IPS-15b (cell line): ENCODE measurements around the gene CCDC197.

Experiments
- H3K27me3 ChIP-seq: one replicate; pipeline ENCODE4 v1.6.1; 2013; ENCODE audit warnings: low read length; ENCODE audit not compliant: control insufficient read depth, insufficient read depth
- H3K36me3 ChIP-seq: one replicate; pipeline ENCODE4 v1.6.1; 2013; ENCODE audit warnings: low read length; ENCODE audit not compliant: control insufficient read depth, insufficient read depth
- H3K4me1 ChIP-seq: one replicate; pipeline ENCODE4 v1.6.1; 2013; ENCODE audit warnings: mild to moderate bottlenecking, low read length; ENCODE audit not compliant: control insufficient read depth, insufficient read depth
- H3K4me3 ChIP-seq: one replicate; pipeline ENCODE4 v1.5.1; 2013; ENCODE audit warnings: low read depth, low read length
- H3K9ac ChIP-seq: one replicate; pipeline ENCODE4 v1.6.1; 2013; ENCODE audit warnings: low read depth, mild to moderate bottlenecking, low read length
- H3K9me3 ChIP-seq: one replicate; pipeline ENCODE4 v1.6.1; 2013; ENCODE audit warnings: mild to moderate bottlenecking, low read length; ENCODE audit not compliant: control insufficient read depth, insufficient read depth

CCDC197 gene

GRCh38 chr14:93964281-93964680 lies 32.8 kb upstream of the CCDC197 start:
- H3K4me1 ChIP-seq: no peaks in the 10 kb centered on the region
- H3K4me3 ChIP-seq: no peak overlapping the region
- no peak overlapping the region for H3K9ac ChIP-seq
- H3K9me3 ChIP-seq: no peaks in the 10 kb centered on the region
- H3K27me3 ChIP-seq: no peaks in the 10 kb centered on the region
- no peaks in the 10 kb centered on the region for H3K36me3 ChIP-seq

GRCh38 chr14:93964820-93965286 lies 32.2 kb upstream of the CCDC197 start:
- no peaks in the 10 kb centered on the region for H3K4me1 ChIP-seq

GRCh38 chr14:93965287-93965821 lies 31.7 kb upstream of the CCDC197 start:
- no peak overlapping the region for H3K4me3 ChIP-seq
- no peaks in the 10 kb centered on the region for H3K4me1 ChIP-seq
- no peak overlapping the region for H3K9ac ChIP-seq
- no peaks in the 10 kb centered on the region for H3K27me3 ChIP-seq
- no peaks in the 10 kb centered on the region for H3K36me3 ChIP-seq
- H3K9me3 ChIP-seq: no peaks in the 10 kb centered on the region

More at GRCh38 chr14:93964820-93965286, 32.2 kb upstream of the CCDC197 start:
- Histone ChIP-seq H3K9me3 (no peaks in the 10 kb centered on the region), H3K4me3 (no peak overlapping the region), H3K27me3 (no peaks in the 10 kb centered on the region), H3K9ac (no peak overlapping the region), H3K36me3 (no peaks in the 10 kb centered on the region)

GRCh38 chr14:93965946-93966474 lies 31.1 kb upstream of the CCDC197 start:
- H3K27me3 ChIP-seq: no peaks in the 10 kb centered on the region
- H3K36me3 ChIP-seq: no peaks in the 10 kb centered on the region
- H3K4me3 ChIP-seq: no peak overlapping the region
- no peak overlapping the region for H3K9ac ChIP-seq
- no peaks in the 10 kb centered on the region for H3K4me1 ChIP-seq
- H3K9me3 ChIP-seq: no peaks in the 10 kb centered on the region

GRCh38 chr14:93967637-93968250 lies 29.4 kb upstream of the CCDC197 start:
- no peak overlapping the region for H3K4me3 ChIP-seq
- H3K36me3 ChIP-seq: no peaks in the 10 kb centered on the region
- H3K4me1 ChIP-seq: no peaks in the 10 kb centered on the region
- H3K9ac ChIP-seq: no peak overlapping the region
- no peaks in the 10 kb centered on the region for H3K27me3 ChIP-seq
- no peaks in the 10 kb centered on the region for H3K9me3 ChIP-seq

- no peaks in the 10 kb centered on the region for H3K9me3 ChIP-seq
- H3K4me3 ChIP-seq: no peak overlapping the region
- no peaks in the 10 kb centered on the region for H3K27me3 ChIP-seq
- no peaks in the 10 kb centered on the region for H3K4me1 ChIP-seq
- H3K36me3 ChIP-seq: no peaks in the 10 kb centered on the region
- H3K9ac ChIP-seq: no peak overlapping the region
Observed at GRCh38 chr14:93969082-93969828, 27.8 kb upstream of the CCDC197 start.

GRCh38 chr14:93970585-93970964 lies 26.5 kb upstream of the CCDC197 start:
- no peaks in the 10 kb centered on the region for H3K27me3 ChIP-seq
- H3K4me1 ChIP-seq: no peaks in the 10 kb centered on the region
- H3K9me3 ChIP-seq: no peaks in the 10 kb centered on the region
- no peaks in the 10 kb centered on the region for H3K36me3 ChIP-seq
- no peak overlapping the region for H3K4me3 ChIP-seq
- no peak overlapping the region for H3K9ac ChIP-seq

GRCh38 chr14:93970965-93971634 lies 26.0 kb upstream of the CCDC197 start:
- Histone ChIP-seq H3K4me3 (no peak overlapping the region), H3K4me1 (no peaks in the 10 kb centered on the region), H3K9me3 (no peaks in the 10 kb centered on the region), H3K27me3 (no peaks in the 10 kb centered on the region), H3K9ac (no peak overlapping the region), H3K36me3 (no peaks in the 10 kb centered on the region)

- H3K4me1 ChIP-seq: no peaks in the 10 kb centered on the region
- no peaks in the 10 kb centered on the region for H3K27me3 ChIP-seq
- H3K36me3 ChIP-seq: no peaks in the 10 kb centered on the region
- H3K9me3 ChIP-seq: no peaks in the 10 kb centered on the region
- no peak overlapping the region for H3K9ac ChIP-seq
- H3K4me3 ChIP-seq: no peak overlapping the region
Observed at GRCh38 chr14:93971635-93972027, 25.5 kb upstream of the CCDC197 start.

GRCh38 chr14:93972618-93973205 lies 24.4 kb upstream of the CCDC197 start:
- no peaks in the 10 kb centered on the region for H3K36me3 ChIP-seq
- no peaks in the 10 kb centered on the region for H3K4me1 ChIP-seq
- no peaks in the 10 kb centered on the region for H3K27me3 ChIP-seq
- no peak overlapping the region for H3K9ac ChIP-seq
- no peak overlapping the region for H3K4me3 ChIP-seq
- no peaks in the 10 kb centered on the region for H3K9me3 ChIP-seq

GRCh38 chr14:93973607-93974006 lies 23.5 kb upstream of the CCDC197 start:
- Histone ChIP-seq H3K36me3 (no peaks in the 10 kb centered on the region), H3K4me3 (no peak overlapping the region), H3K4me1 (no peaks in the 10 kb centered on the region), H3K27me3 (no peaks in the 10 kb centered on the region), H3K9ac (no peak overlapping the region), H3K9me3 (no peaks in the 10 kb centered on the region)
